H1 (cell line): ENCODE data around the gene SPACA7. TPM values are rescaled to one million over a fixed set of nuclear protein-coding genes. Genes with fewer than 3 reads are reported as not detected.

Experiments
- CTCF ChIA-PET: fragments of 300-600 bp; sonication (Branson Sonifier 250); formaldehyde crosslinking; loops from one replicate; lab custom pipeline; 2021; ENCODE audit not compliant: partially characterized antibody; lab: Charles Lee
- POLR2A ChIA-PET: fragments of 300-600 bp; sonication (Branson Sonifier 250); formaldehyde crosslinking; loops from one replicate; lab custom pipeline; 2021; ENCODE audit warnings: inconsistent platforms; ENCODE audit not compliant: partially characterized antibody; lab: Charles Lee
- DNase-seq, 2 experiments: peaks; one replicate each; pipeline versions ENCODE4 v3.0.0 to v3.0.0-alpha.2; 2010 to 2022; ENCODE audit warnings: low spot score in 2 of 2, low read depth in 1 of 2, mixed read lengths in 1 of 2
- FAIRE-seq: peaks from 2 replicates; lab custom pipeline; 2011; peaks lifted over from hg19 to GRCh38; lab: Jason Lieb, UNC
- H2AFZ ChIP-seq: 2 replicates; pipeline ENCODE4 v1.8.1; 2012; ENCODE audit warnings: low read length, inconsistent platforms
- H2AK5ac ChIP-seq: 2 replicates; pipeline ENCODE4 v1.6.1; 2013; ENCODE audit warnings: low read depth, low read length
- H2BK120ac ChIP-seq: replicated peaks from 2 replicates; pipeline ENCODE3; 2013; ENCODE audit warnings: low read depth, low read length, inconsistent platforms
- H2BK12ac ChIP-seq: 2 replicates; pipeline ENCODE4 v1.6.1; 2013; ENCODE audit warnings: low read depth, low read length
- H2BK15ac ChIP-seq: 2 replicates; pipeline ENCODE4 v1.6.1; 2013; ENCODE audit warnings: low read length
- H2BK20ac ChIP-seq: 2 replicates; pipeline ENCODE4 v1.6.1; 2013; ENCODE audit warnings: low read length
- H2BK5ac ChIP-seq: 2 replicates; pipeline ENCODE4 v1.6.1; 2013; ENCODE audit warnings: low read depth, low read length
- H3K14ac ChIP-seq: 2 replicates; pipeline ENCODE4 v1.6.1; 2013; ENCODE audit warnings: inconsistent platforms; ENCODE audit not compliant: insufficient read length
- H3K18ac ChIP-seq: 2 replicates; pipeline ENCODE4 v1.6.1; 2013; ENCODE audit warnings: low read length; ENCODE audit errors: extremely low read depth
- H3K23ac ChIP-seq: 2 replicates; pipeline ENCODE4 v1.6.1; 2013; ENCODE audit warnings: inconsistent platforms; ENCODE audit not compliant: insufficient read length
- H3K23me2 ChIP-seq: 2 replicates; pipeline ENCODE4 v1.6.1; 2013; ENCODE audit warnings: low read depth, low read length
- H3K27ac ChIP-seq: 2 replicates; pipeline ENCODE4 v1.6.1; 2011; ENCODE audit warnings: low read depth, low read length, inconsistent platforms
- H3K27me3 ChIP-seq, 4 experiments: replicated peaks in 1 of 4; 1 replicate in 1 of 4; 2 replicates in 3 of 4; pipeline versions ENCODE4 v1.6.1 to v1.8.1; 2011 to 2013; ENCODE audit warnings: low read length in 3 of 4, mild to moderate bottlenecking in 3 of 4, inconsistent platforms in 2 of 4, mixed read lengths in 2 of 4, moderate library complexity in 1 of 4; ENCODE audit not compliant: control insufficient read depth in 3 of 4, insufficient read depth in 3 of 4; ENCODE audit errors: extremely low read depth in 1 of 4
- H3K36me3 ChIP-seq, 4 experiments: 2 replicates each; pipeline versions ENCODE4 v1.6.1 to v1.8.1; 2011 to 2013; ENCODE audit warnings: mild to moderate bottlenecking in 4 of 4, low read length in 3 of 4, moderate library complexity in 2 of 4, control low read depth in 1 of 4, inconsistent platforms in 1 of 4; ENCODE audit not compliant: insufficient read depth in 4 of 4, control insufficient read depth in 2 of 4
- H3K4ac ChIP-seq: replicated peaks from 2 replicates; pipeline ENCODE3; 2013; ENCODE audit warnings: low read length, low read depth, mixed read lengths, inconsistent platforms; ENCODE audit not compliant: insufficient read length
- H3K4me1 ChIP-seq, 4 experiments: replicated peaks in 1 of 4; 1 replicate in 1 of 4; 2 replicates in 3 of 4; pipeline versions ENCODE4 v1.6.1 to v1.8.1; 2011 to 2013; ENCODE audit warnings: low read length in 3 of 4, inconsistent platforms in 2 of 4, mixed read lengths in 1 of 4; ENCODE audit not compliant: insufficient read depth in 4 of 4, control insufficient read depth in 3 of 4
- H3K4me2 ChIP-seq, 2 experiments: 2 replicates each; pipeline versions ENCODE4 v1.6.1 to v1.8.1; 2011 to 2013; ENCODE audit warnings: low read depth in 2 of 2, low read length in 2 of 2, control low read depth in 1 of 2, inconsistent platforms in 1 of 2, mild to moderate bottlenecking in 1 of 2; ENCODE audit not compliant: insufficient read depth in 1 of 2
- H3K4me3 ChIP-seq, 4 experiments: fragments of 200-600, 300-600 bp in 1 of 4; sonication (generic), shearing (Covaris generic), sonication (Bioruptor Twin) in 1 of 4; 2 replicates each; pipeline versions ENCODE4 v1.5.1 to v1.8.1; 2011 to 2016; ENCODE audit warnings: low read length in 4 of 4, low read depth in 3 of 4, control low read depth in 2 of 4, inconsistent platforms in 2 of 4, mild to moderate bottlenecking in 2 of 4, mixed read lengths in 1 of 4, moderate library complexity in 1 of 4; ENCODE audit not compliant: insufficient read depth in 2 of 4; ENCODE audit errors: extremely low read depth in 1 of 4
- H3K56ac ChIP-seq: replicated peaks from 2 replicates; pipeline ENCODE3; 2013; ENCODE audit warnings: low read depth, mild to moderate bottlenecking, mixed read lengths, low read length, inconsistent platforms; ENCODE audit not compliant: insufficient read length
- H3K79me1 ChIP-seq: 2 replicates; pipeline ENCODE4 v1.6.1; 2013; ENCODE audit warnings: low read depth, low read length, control low read depth
- H3K79me2 ChIP-seq, 2 experiments: 2 replicates each; pipeline versions ENCODE4 v1.6.1 to v1.8.1; 2012 to 2013; ENCODE audit warnings: low read length in 2 of 2, mild to moderate bottlenecking in 2 of 2, inconsistent platforms in 1 of 2; ENCODE audit not compliant: insufficient read depth in 2 of 2, control insufficient read depth in 1 of 2
- H3K9ac ChIP-seq, 4 experiments: replicated peaks in 1 of 4; 1 replicate in 1 of 4; 2 replicates in 3 of 4; pipeline versions ENCODE4 v1.6.1 to v1.8.1; 2011 to 2013; ENCODE audit warnings: low read depth in 3 of 4, low read length in 3 of 4, control low read depth in 2 of 4, mild to moderate bottlenecking in 2 of 4, moderate library complexity in 2 of 4, inconsistent platforms in 1 of 4; ENCODE audit errors: extremely low read depth in 1 of 4
- H3K9me3 ChIP-seq, 2 experiments: 2 replicates each; pipeline versions ENCODE4 v1.6.1 to v1.8.1; 2012 to 2013; ENCODE audit warnings: mild to moderate bottlenecking in 2 of 2, moderate library complexity in 2 of 2, control low read depth in 1 of 2, inconsistent platforms in 1 of 2, low read depth in 1 of 2, low read length in 1 of 2, mixed read lengths in 1 of 2; ENCODE audit not compliant: insufficient read depth in 2 of 2
- H4K20me1 ChIP-seq, 2 experiments: replicated peaks in 1 of 2; 2 replicates each; pipeline versions ENCODE3 to v1.8.1; 2011 to 2013; ENCODE audit warnings: inconsistent platforms in 2 of 2, low read length in 2 of 2, mild to moderate bottlenecking in 1 of 2; ENCODE audit not compliant: insufficient read depth in 2 of 2, control insufficient read depth in 1 of 2
- H4K5ac ChIP-seq: 2 replicates; pipeline ENCODE4 v1.6.1; 2013; ENCODE audit warnings: low read length, low read depth, mixed read lengths, inconsistent platforms; ENCODE audit not compliant: insufficient read length
- H4K8ac ChIP-seq: 2 replicates; pipeline ENCODE4 v1.8.0; 2013; ENCODE audit warnings: mild to moderate bottlenecking, moderate library complexity, low read length, inconsistent platforms; ENCODE audit not compliant: insufficient read depth; ENCODE audit errors: extremely low read depth
- H4K91ac ChIP-seq: replicated peaks from 2 replicates; pipeline ENCODE3; 2013; ENCODE audit warnings: low read length, mixed read lengths, inconsistent platforms; ENCODE audit not compliant: insufficient read length
- CTBP2 ChIP-seq: IDR thresholded peaks from 2 replicates; pipeline ENCODE4 v1.7.0; 2011; ENCODE audit warnings: borderline replicate concordance, mild to moderate bottlenecking, moderate library complexity, mixed read lengths, low read length; ENCODE audit not compliant: insufficient read depth, insufficient read length
- WGBS, 2 experiments: shearing (Covaris generic) in 1 of 2; methylation state at CpG; one replicate each; pipeline versions ENCODE4 v1.1.6 to v1.1.7; 2013 to 2015; ENCODE audit warnings: low lambda C conversion rate in 2 of 2, mixed read lengths in 2 of 2, inconsistent platforms in 1 of 2, low coverage in 1 of 2, missing lambda C conversion rate in 1 of 2; ENCODE audit not compliant: insufficient replicate concordance in 2 of 2, insufficient coverage in 1 of 2, insufficient read length in 1 of 2; ENCODE audit errors: extremely low coverage in 1 of 2, missing lambda C conversion rate in 1 of 2; 5-methylcytosine and 5-hydroxymethylcytosine counted together
- polyA plus RNA-seq, 7 experiments: library from polyadenylated mRNA; depleted of rRNA in 3 of 7; stranded (reverse) in 5 of 7; unstranded in 2 of 7; fragments of >200 nt in 5 of 7; fragments of 200-250 nt in 2 of 7; gene quantifications; 1 replicate in 5 of 7; 2 replicates in 1 of 7; 4 replicates in 1 of 7; pipeline versions ENCODE4 v1.2.1 to v1.2.3, GENCODE V29; 2011 to 2013; ENCODE audit warnings: missing spikeins in 2 of 7, mixed read lengths in 2 of 7
- total RNA-seq: library from RNA; stranded (reverse); fragmentation: NEBNext Ultra II Directional; extraction: Animal tissue kit (Norgen Biotek cat#: 25700); gene quantifications from 2 replicates; pipeline ENCODE4 v1.2.1, GENCODE V29; 2021

Gene SPACA7
- total and polyA plus RNA-seq, 2 of the 8 experiments (the other 6 are each of a cell fraction or from before 2014, with no cell fraction given), result not detected

- Histone ChIP-seq H3K27me3 (peaks cover 0 to 3% (median under 1%) of the 10 kb centered on the region in 4 experiments; a peak in 3 of 7 replicates), H3K4me3 (no peak overlapping the region), H3K14ac (no peak overlapping the region), H3K18ac (no peak overlapping the region), H4K5ac (no peak overlapping the region), H3K79me1 (no peaks in the 10 kb centered on the region), H2BK12ac (no peak overlapping the region), H3K79me2 (no peaks in the 10 kb centered on the region)
- DNase-seq (no peak), FAIRE-seq (no peak)
- ChIA-PET CTCF (interaction anchor here (0.6 to 5.2 kb wide), 6 partner anchors 97 to 960 kb away, joined by 3 to 51 read pairs (median 3); no protein-coding TSS in a partner anchor), POLR2A (interaction anchor here (1.5 kb wide), 1 partner anchor 143 kb away, joined by 3 read pairs; the partner anchor contains the start of gene TUBGCP3)
- no peak for TF ChIP-seq CTBP2
- TF ChIP-seq, all 59 proteins: peak for 0
- Histone ChIP-seq H4K91ac (no peak overlapping the region), H4K8ac (no peak overlapping the region), H3K23ac (no peak overlapping the region), H3K9me3 (no peaks in the 10 kb centered on the region), H3K4ac (no peak overlapping the region), H3K4me2 (no peak overlapping the region), H3K4me1 (peaks cover 0 to 4% (median 1%) of the 10 kb centered on the region in 4 experiments; a peak in 2 of 7 replicates), H2BK120ac (no peak overlapping the region), H2AFZ (no peak overlapping the region), H4K20me1 (no peaks in the 10 kb centered on the region), H3K56ac (no peak overlapping the region), H3K36me3 (no peaks in the 10 kb centered on the region), H3K27ac (no peak overlapping the region), H2BK20ac (no peak overlapping the region), H3K9ac (no peak overlapping the region), H2AK5ac (no peak overlapping the region), H3K23me2 (no peaks in the 10 kb centered on the region), H2BK5ac (no peak overlapping the region), H2BK15ac (no peak overlapping the region)
- 90% methylated on average over 14 of the region's 31 CpGs; no CpG with 5 or more reads in 1 of the 2 experiments for WGBS, 2 experiments
Observed at GRCh38 chr13:112445411-112446271, 69.5 kb downstream of the SPACA7 start.
